ENCODE measurements around the gene POTED.
"Not testable (repeated sequence)": the region's sequence is repeated elsewhere in the genome, so short reads cannot be mapped to it uniquely, and the experiment has no call there.

The POTED gene

GRCh38 chr21:13609477-13609876, at the start of gene POTED:
Gene POTED, plus strand, starts transcription at chr21:13609777. Its CDS starts 452 bp downstream, at chr21:13610229.
- not testable (repeated sequence) for H3K27ac ChIP-seq

GRCh38 chr21:13650101-13650500, 40.5 kb downstream of the POTED start:
- H3K27ac ChIP-seq: not testable (repeated sequence)

- H3K27ac ChIP-seq: not testable (repeated sequence)
Observed at GRCh38 chr21:13651746-13652145, 42.2 kb downstream of the POTED start.
